ENCODE measurements around the gene TNFRSF14.
"Not testable (repeated sequence)": the region's sequence is repeated elsewhere in the genome, so short reads cannot be mapped to it uniquely, and the experiment has no call there.

DNA sequence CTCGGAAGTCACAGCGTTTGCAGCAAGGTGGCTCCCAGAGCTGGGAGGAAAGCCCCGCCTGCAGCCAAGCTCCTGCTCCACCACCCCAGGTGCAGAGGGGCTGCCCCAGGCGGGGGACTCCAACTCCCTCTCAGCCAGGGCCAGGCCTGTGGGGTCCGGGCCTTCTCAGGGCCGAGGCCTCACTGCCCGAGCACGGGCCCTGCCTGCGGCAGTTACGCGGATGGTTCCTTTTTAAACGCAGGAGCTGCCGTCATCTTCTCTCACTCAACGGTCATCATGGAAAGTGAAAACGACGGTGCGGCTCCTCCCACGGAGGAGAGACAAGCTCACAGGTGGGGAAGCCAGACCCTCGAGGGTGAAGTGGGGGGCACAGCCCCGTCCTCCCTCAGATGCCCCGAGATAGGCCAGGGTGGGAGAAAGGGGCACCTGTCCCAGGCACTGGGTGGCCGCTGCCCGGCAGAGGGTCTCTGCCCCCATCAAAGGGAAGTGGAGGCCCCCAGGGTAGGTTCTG lies 21.4 kb downstream of the TNFRSF14 start:
- TF ChIP-seq POLR2A, TAF1, POLR2AphosphoS5 (IDR thresholded peaks at IDR 0.05; ENCODE audit: low read depth, low read length): not testable (repeated sequence)
